Measurements from ENCODE around the gene THUMPD2.

THUMPD2 gene

DNA sequence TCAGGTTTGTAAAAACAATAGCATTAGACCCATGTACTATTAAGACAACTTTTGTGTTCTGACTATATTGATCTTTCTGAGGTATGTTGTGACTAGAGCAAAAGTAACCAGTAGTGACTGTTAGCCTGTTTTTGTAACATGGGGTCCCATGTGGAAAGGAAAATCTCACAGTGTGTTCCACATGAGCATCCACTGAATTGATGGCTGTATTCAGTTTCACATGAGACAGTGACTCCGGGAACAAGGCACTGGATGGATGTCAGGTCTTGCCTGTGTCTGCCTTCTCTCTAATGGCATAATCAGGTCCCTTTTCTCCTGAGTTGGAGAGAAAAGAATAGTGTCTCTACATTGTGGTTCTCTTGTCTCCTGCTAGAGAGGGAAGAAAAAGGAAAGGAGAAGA, 85.8 kb downstream of the THUMPD2 start:
- TF ChIP-seq USF1 (IDR thresholded peaks at IDR 0.05) (no peak), EGR1 (IDR thresholded peaks at IDR 0.05) (no peak), TAF1 (IDR thresholded peaks at IDR 0.05; ENCODE audit: low read depth) (no peak), TEAD4 (IDR thresholded peaks at IDR 0.05) (no peak), CEBPB (IDR thresholded peaks at IDR 0.05) (no peak), RAD21 (IDR thresholded peaks at IDR 0.05; ENCODE audit: low read depth) (no peak), ZBTB7A (IDR thresholded peaks at IDR 0.05; ENCODE audit: low read depth) (no peak), TCF12 (IDR thresholded peaks at IDR 0.05; ENCODE audit: low read depth) (no peak), EP300 (IDR thresholded peaks at IDR 0.05; ENCODE audit: borderline replicate concordance) (no peak), NFIC (IDR thresholded peaks at IDR 0.05) (no peak), CREB1 (IDR thresholded peaks at IDR 0.05; ENCODE audit: low read depth) (no peak), YY1 (IDR thresholded peaks at IDR 0.05; ENCODE audit: low read depth) (no peak), REST (IDR thresholded peaks at IDR 0.05; ENCODE audit: low read depth) (no peak), FOXM1 (IDR thresholded peaks at IDR 0.05; ENCODE audit: borderline replicate concordance, low read depth) (no peak)
- TF ChIP-seq, protein P1, sequence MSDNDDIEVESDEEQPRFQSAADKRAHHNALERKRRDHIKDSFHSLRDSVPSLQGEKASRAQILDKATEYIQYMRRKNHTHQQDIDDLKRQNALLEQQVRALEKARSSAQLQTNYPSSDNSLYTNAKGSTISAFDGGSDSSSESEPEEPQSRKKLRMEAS (IDR thresholded peaks at IDR 0.05), result no peak

DNA sequence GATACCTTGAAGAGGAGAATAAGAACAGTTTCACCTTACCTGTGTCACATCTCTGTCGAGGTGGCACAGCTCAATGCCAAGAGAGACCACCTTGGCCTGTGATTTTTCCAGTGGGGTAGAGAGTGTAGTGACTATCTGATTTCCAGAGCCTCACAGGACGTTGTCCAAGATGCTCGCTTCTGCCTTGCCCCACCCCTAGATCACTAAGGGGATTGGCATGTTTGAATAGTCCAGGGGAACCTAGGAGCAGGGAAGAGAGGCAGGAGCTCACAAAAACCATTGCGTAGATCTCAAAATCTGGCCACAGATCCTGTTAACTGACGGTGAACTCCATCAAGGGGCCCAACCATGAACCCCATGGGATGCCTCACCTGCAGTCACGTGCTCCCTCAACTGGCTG, 89.2 kb downstream of the THUMPD2 start:
- TF ChIP-seq RAD21 (IDR thresholded peaks at IDR 0.05; ENCODE audit: low read depth) (no peak), FOXM1 (IDR thresholded peaks at IDR 0.05; ENCODE audit: borderline replicate concordance, low read depth) (no peak), EGR1 (IDR thresholded peaks at IDR 0.05) (no peak), YY1 (IDR thresholded peaks at IDR 0.05; ENCODE audit: low read depth) (no peak), REST (IDR thresholded peaks at IDR 0.05; ENCODE audit: low read depth) (no peak), CEBPB (IDR thresholded peaks at IDR 0.05) (no peak), TEAD4 (IDR thresholded peaks at IDR 0.05) (no peak), USF1 (IDR thresholded peaks at IDR 0.05) (no peak)
- TF ChIP-seq, protein P1 (IDR thresholded peaks at IDR 0.05), result no peak

DNA sequence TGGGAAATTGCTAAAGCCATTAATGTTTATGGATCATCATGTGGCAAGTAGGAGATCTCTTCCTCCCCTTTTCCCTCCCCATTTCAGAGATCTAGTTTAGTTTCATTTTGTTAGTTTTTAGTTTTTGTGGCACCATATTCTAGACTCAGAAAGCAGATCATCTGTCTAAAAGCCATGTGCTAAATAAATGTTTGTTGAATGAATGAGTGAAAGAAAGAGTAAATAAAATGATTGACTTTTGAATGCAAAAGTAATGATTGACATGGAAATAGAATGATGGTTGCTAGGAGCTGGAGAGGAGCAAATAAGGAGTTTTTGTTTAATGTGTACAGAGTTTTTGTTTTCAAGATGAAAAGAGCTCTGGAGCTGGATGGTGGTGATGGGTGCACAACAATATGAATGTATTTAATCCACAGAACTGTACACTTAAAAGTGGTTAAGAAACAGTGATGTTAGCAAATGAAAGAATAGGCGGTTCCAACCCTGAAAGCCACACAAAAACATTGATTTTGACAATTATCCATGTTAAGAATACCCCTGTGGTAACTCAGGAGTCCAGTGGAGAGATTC, 89.7 kb downstream of the THUMPD2 start:
- TF ChIP-seq TCF12 (IDR thresholded peaks at IDR 0.05; ENCODE audit: low read depth) (no peak), EP300 (IDR thresholded peaks at IDR 0.05; ENCODE audit: borderline replicate concordance) (no peak), FOXM1 (IDR thresholded peaks at IDR 0.05; ENCODE audit: borderline replicate concordance, low read depth) (no peak), CEBPB (IDR thresholded peaks at IDR 0.05) (no peak), USF1 (IDR thresholded peaks at IDR 0.05) (no peak), REST (IDR thresholded peaks at IDR 0.05; ENCODE audit: low read depth) (no peak), TAF1 (IDR thresholded peaks at IDR 0.05; ENCODE audit: low read depth) (no peak)

- no peak for TF ChIP-seq EP300 (IDR thresholded peaks at IDR 0.05; ENCODE audit: borderline replicate concordance)
- TF ChIP-seq REST (IDR thresholded peaks at IDR 0.05; ENCODE audit: low read depth), result no peak
- no peak for TF ChIP-seq CREB1 (IDR thresholded peaks at IDR 0.05; ENCODE audit: low read depth)
- no peak for TF ChIP-seq FOXM1 (IDR thresholded peaks at IDR 0.05; ENCODE audit: borderline replicate concordance, low read depth)
- no peak for TF ChIP-seq TCF12 (IDR thresholded peaks at IDR 0.05; ENCODE audit: low read depth)
- TF ChIP-seq NFIC (IDR thresholded peaks at IDR 0.05), result no peak
- TF ChIP-seq EGR1 (IDR thresholded peaks at IDR 0.05), result no peak
- no peak for TF ChIP-seq ZBTB7A (IDR thresholded peaks at IDR 0.05; ENCODE audit: low read depth)
- TF ChIP-seq CEBPB (IDR thresholded peaks at IDR 0.05), result no peak
- TF ChIP-seq, protein P1 (IDR thresholded peaks at IDR 0.05), result no peak
Measured at GRCh38 chr2:39688181-39688580, 90.9 kb downstream of the THUMPD2 start.
